Measurements from ENCODE around the gene ZNF860.

Gene ZNF860

GRCh38 chr3:31981206-31982181 is at the start of gene ZNF860, which contains the start of gene OSBPL10:
Gene ZNF860 (plus strand): TSS chr3:31981750. CDS start chr3:31989080, 7,330 bp downstream.
Gene OSBPL10 (minus strand): TSS chr3:31981262. CDS start chr3:31981179, 83 bp downstream.
- DNase-seq, result peak; percentile 4 to 15

GRCh38 chr3:31932990-31933389 is 48.6 kb upstream of the ZNF860 start:
- no peak for DNase-seq

GRCh38 chr3:31934018-31934417 is 47.5 kb upstream of the ZNF860 start:
- DNase-seq, result no peak

DNA sequence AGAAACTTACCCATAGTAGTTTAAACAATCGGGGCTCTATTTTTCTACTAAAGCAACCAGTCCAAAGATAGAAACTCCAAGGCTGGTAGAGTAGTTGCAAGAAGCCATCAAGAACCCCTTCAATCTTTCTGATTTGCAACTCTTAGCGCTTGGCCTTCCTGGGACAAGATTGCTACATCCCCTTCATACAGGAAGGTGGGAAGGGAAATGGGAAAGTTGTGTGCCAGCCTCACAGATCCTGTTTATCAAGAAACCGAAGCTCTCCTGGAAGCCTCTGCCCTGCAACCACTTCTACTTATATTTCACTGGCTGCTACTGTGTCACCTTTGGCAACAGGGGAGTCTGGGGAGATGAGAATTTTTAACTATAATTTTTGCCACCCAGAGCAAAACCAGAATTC is 46.7 kb upstream of the ZNF860 start:
- no peak for DNase-seq

- DNase-seq, result no peak
Observed at GRCh38 chr3:31936420-31937060, 45.0 kb upstream of the ZNF860 start.

DNA sequence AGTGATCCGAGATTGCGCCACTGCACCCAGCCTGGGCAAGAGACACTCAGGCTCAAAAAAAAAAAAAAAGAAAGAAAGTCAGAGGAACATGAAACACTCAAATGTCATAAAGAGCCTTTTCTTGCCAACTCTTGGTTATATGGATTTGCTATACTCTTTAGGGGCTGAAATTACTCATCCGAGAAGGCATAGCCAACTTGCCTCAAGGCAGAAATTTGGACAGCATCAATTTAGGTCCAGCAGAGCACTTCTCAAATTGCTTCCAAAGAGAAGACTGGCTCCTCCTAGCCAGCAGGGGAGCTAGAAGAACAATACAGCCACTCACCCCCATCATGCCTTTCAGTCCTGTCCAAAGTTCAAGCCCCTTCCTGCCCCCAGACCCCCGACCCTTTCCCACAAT is 44.3 kb upstream of the ZNF860 start:
- DNase-seq, result no peak

GRCh38 chr3:31942446-31942845 is 39.1 kb upstream of the ZNF860 start:
- DNase-seq, result no peak

- no peak for DNase-seq
Observed at GRCh38 chr3:31943041-31943440, 38.5 kb upstream of the ZNF860 start.

- no peak for DNase-seq
Observed at GRCh38 chr3:31945738-31946052, 35.9 kb upstream of the ZNF860 start.

DNA sequence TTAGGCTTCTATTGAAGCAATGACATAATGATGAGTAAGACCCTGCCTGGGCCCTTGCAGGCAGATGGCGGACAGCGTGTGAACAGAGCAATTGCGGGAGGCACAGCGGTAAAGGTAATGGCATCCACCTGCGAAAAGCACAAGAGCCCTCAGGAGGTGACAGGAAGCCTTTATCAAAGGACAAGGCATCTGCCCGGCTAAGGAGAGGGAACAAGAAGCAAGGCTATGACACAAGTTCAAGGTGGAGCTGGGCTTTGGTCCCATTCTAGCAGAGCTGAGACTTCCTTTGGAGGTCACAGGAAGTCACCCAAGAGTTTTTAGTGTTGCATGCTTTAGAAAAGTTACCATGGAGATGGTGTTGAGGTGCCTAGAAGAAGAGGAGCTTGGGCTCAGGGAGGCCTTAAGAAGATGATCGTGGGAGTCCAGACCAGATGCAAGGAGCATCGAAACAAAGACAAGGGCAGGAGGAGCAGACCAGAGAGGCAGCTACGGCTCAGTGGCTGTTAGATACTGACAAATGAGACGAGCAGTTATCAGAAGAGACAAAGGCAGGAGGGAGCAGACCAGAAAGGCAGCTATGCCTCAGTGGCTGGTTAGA is 35.0 kb upstream of the ZNF860 start:
- DNase-seq, result no peak

GRCh38 chr3:31947162-31947561 is 34.4 kb upstream of the ZNF860 start:
- DNase-seq, result no peak

- no peak for DNase-seq
Observed at GRCh38 chr3:31947671-31948091, 33.9 kb upstream of the ZNF860 start.

GRCh38 chr3:31948280-31948679 is 33.3 kb upstream of the ZNF860 start:
- no peak for DNase-seq

- no peak for DNase-seq
Observed at GRCh38 chr3:31952205-31952604, 29.3 kb upstream of the ZNF860 start.

DNA sequence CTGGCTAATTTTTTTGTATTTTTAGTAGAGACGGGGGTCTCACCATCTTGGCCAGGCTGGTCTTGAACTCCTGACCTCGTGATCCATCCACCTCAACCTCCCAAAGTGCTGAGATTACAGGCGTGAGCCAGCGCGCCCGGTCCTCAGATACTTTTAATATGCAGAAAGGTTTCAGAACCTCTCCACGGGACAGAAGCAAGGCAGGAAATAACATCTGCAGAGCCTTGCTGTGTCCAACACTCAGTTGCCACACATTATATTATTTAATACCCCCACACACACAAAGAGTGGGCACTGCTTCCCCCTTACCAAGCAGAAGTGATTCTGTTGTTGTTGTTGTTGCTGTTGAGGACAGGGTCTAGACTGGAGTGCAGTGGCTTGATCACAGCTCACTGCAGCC is 28.5 kb upstream of the ZNF860 start:
- no peak for DNase-seq

DNA sequence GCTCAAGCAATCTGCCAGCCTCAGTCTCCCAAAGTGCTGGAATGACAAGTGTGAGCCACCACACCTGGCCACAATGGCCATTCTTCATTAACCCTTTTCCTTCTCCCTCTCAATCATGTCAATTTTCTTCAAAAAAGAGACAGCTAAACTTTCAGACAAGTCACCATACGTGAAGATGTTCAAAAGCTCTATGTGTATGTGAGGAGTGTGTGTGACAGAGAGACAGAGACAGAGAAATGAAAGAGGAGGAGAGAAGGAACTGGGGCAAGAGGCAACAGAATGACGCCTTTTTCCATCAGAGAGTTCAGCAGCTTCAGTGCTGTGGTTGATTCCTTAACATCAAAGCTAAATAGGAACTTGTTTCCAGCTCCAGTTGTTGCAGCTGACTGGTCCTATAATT is 27.9 kb upstream of the ZNF860 start:
- DNase-seq, result no peak

DNA sequence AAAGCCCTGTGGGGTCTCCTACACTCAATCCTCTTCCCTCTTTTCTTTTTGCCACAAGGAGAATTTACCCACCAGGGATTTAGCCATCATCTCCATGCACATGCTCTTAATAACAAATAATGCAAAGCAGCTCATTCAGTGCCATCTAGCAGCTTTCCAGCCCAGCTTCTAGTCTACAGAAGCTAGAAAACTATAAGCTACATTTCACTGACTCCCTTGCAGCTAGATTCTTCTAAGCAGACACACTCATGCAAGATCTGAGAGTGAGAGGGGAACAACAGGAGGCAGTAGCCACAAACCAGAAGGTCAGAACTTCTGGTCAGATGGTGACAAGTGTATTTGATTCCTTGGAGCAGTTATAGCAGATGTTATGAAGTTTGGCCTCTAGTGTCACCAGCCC is 26.0 kb upstream of the ZNF860 start:
- no peak for DNase-seq

DNA sequence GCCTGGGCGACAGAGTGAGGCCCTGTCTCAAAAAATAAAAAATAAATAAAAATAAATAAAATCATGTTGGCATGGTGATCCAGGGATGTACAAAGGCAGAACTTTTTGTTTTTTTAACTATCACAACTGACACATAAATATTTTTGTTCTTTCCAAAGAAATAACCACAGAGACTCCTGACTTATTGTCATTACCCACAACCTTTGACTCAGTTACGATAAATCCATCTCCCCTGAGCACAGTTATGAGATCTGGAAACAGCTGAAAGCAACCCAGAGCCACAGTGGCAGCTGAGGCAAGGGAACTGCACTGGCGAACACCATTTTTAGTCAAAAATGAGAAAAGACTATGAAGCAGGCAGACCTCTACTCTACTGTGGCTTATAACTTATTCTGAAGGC is 24.4 kb upstream of the ZNF860 start:
- DNase-seq, result no peak

GRCh38 chr3:31958701-31959152 is 22.8 kb upstream of the ZNF860 start:
- no peak for DNase-seq

DNA sequence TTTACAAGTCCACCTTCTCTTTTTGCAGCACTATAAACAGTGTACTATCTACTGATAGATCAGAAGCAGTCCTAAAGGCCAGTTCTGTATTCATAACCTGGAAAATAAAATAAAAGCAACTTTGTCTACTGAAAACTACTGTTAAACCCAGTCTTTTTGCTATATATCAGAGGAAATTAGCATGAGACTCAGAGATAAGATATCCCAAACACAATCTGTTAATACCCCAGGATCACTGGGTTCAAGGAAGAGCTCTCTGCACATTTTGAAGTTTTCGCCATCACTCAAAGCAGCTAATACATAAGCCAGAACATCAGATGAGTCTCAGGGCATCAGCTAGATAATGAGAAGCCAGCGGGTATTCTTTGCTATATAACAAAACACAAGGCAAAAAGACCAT is 22.3 kb upstream of the ZNF860 start:
- DNase-seq, result no peak

- DNase-seq, result no peak
Observed at GRCh38 chr3:31959951-31960792, 21.4 kb upstream of the ZNF860 start.

GRCh38 chr3:31960793-31961431 is 20.6 kb upstream of the ZNF860 start:
- DNase-seq, result no peak
